Natural killer cell treated with Interleukin-12 subunit alpha and Interleukin-12 subunit beta and Interleukin-15 and Interleukin-18, amount 100 ng/mL, for 72 hours (primary cell): Measurements from ENCODE around the gene CUL2. TPM values are rescaled to one million over a fixed set of nuclear protein-coding genes. Genes with fewer than 3 reads are reported as not detected.
"Not testable (repeated sequence)": the region's sequence is repeated elsewhere in the genome, so short reads cannot be mapped to it uniquely, and the experiment has no call there.

ENCODE experiments used
- ATAC-seq, 2 donors: fragments of 150-1000 bp; cut with Tn5 transposase in 1 of 2; sonication (Bioruptor Pico), chemical (Tn5 transposase) in 1 of 2; 2 replicates each; pipeline ENCODE4 v1.10.0; 2021
- DNase-seq: peaks from one replicate; pipeline ENCODE4 v3.0.0; 2022; ENCODE audit warnings: low spot score
- H3K27ac Mint-ChIP-seq, 2 donors: 1 replicate in 1 of 2; 2 replicates in 1 of 2; pipeline ENCODE4 v1.8.0; 2022; ENCODE audit warnings: mixed read lengths in 2 of 2, mild to moderate bottlenecking in 1 of 2, moderate library complexity in 1 of 2
- H3K27me3 Mint-ChIP-seq, 2 donors: 1 replicate in 1 of 2; 2 replicates in 1 of 2; pipeline ENCODE4 v1.8.0; 2022; ENCODE audit warnings: mixed read lengths in 2 of 2
- H3K36me3 Mint-ChIP-seq: one replicate; pipeline ENCODE4 v1.8.0; 2022; ENCODE audit warnings: mixed read lengths
- H3K4me1 Mint-ChIP-seq, 2 donors: 1 replicate in 1 of 2; 2 replicates in 1 of 2; pipeline ENCODE4 v1.8.0; 2022; ENCODE audit warnings: low read depth in 2 of 2, mixed read lengths in 2 of 2, mild to moderate bottlenecking in 1 of 2
- H3K4me3 Mint-ChIP-seq: one replicate; pipeline ENCODE4 v1.8.0; 2022; ENCODE audit warnings: mixed read lengths
- H3K9me3 Mint-ChIP-seq: 2 replicates; pipeline ENCODE4 v1.8.0; 2022; ENCODE audit warnings: mixed read lengths
- total RNA-seq, 2 donors: library from RNA; stranded (reverse); gene quantifications; one replicate each; pipeline ENCODE4 v1.2.3, GENCODE V29; 2022

The CUL2 gene
- total RNA-seq, 2 donors from 2014 or later: 42.8 to 45.7 TPM

DNA sequence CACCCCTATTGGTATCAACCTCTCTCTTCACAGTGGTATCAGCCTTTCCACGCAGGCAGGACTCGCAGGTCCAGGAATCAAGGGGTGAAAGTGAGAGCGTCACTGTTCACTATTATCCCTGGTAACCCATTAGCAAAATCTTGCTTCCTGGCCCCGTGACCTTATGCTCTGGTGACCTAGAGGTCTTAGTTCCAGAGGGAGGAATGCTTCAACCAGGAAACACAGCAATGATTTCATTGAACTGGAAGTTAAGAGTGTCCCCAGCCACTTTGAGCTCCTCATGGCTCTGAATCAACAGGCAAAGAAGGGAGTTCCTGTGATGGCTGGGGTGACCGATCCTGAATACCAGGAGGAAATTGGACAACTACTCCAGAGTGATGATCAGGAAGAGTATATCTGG lies 90.6 kb downstream of the CUL2 start:
- Mint-ChIP-seq H3K36me3 (no peaks in the 10 kb centered on the region), H3K4me3 (no peak overlapping the region), H3K27ac (no peak overlapping the region), H3K27me3 (no peaks in the 10 kb centered on the region), H3K4me1 (peaks cover 7 to 9% of the 10 kb centered on the region in 2 donors), H3K9me3 (no peaks in the 10 kb centered on the region)
- ATAC-seq (no peak), DNase-seq (no peak)

DNA sequence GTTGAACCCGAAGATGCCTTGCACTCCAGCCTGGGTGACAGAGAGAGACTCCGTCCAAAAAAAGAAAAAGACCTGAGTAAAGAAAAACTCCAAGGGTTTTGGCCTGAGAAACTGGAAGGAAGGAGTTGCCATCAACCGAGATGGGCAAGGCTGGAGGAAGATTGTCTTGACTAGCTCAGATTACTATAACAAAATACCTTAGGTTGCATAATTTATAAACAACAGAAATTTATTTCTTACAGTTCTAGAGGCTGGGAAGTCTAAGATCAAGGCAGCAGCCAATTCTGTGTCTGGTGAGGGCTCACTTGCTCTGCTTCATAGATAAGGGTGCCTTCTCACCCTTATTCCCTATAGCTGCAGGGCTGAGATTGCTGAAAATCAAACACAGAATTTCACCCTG lies 91.2 kb downstream of the CUL2 start:
- H3K36me3 Mint-ChIP-seq: no peaks in the 10 kb centered on the region
- no peaks in the 10 kb centered on the region for H3K9me3 Mint-ChIP-seq
- H3K27ac Mint-ChIP-seq: no peak overlapping the region
- no peaks in the 10 kb centered on the region for H3K27me3 Mint-ChIP-seq
- ATAC-seq (no peak), DNase-seq (no peak)
- H3K4me3 Mint-ChIP-seq: no peak overlapping the region
- peaks cover 9 to 10% of the 10 kb centered on the region in 2 donors for H3K4me1 Mint-ChIP-seq

DNA sequence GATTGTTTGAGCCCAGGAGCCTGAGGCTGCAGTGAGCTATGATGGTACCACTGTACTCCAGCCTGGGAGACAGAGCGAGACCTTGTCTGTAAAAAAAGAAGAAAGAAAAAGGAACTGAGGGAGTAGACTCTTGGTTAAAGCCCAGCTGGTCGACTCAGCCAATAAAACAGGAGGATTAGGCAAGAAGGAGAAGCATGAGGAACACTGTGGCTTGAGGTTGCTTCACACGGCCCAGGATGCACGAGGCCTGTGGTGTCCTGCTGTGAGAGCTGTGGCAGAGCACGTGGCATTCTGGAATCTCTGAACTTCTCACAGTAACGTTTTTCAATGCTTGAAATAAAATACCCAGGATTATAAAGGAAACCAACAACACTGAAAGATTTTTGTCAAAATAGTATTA lies 93.3 kb downstream of the CUL2 start:
- no peaks in the 10 kb centered on the region for H3K9me3 Mint-ChIP-seq
- peaks cover 9 to 10% of the 10 kb centered on the region in 2 donors for H3K4me1 Mint-ChIP-seq
- no peak for DNase-seq
- no peaks in the 10 kb centered on the region for H3K27me3 Mint-ChIP-seq
- H3K4me3 Mint-ChIP-seq: no peak overlapping the region
- H3K36me3 Mint-ChIP-seq: no peaks in the 10 kb centered on the region
- no peak for ATAC-seq
- H3K27ac Mint-ChIP-seq: peak overlapping the region in 1 of 2 donors; percentile 47

GRCh38 chr10:34995925-34996324 lies 94.2 kb downstream of the CUL2 start:
- Mint-ChIP-seq H3K36me3 (no peaks in the 10 kb centered on the region), H3K27me3 (no peaks in the 10 kb centered on the region), H3K9me3 (no peaks in the 10 kb centered on the region), H3K4me3 (no peak overlapping the region), H3K27ac (peak overlapping the region in 1 of 2 donors; percentile 47), H3K4me1 (peaks cover 9 to 10% of the 10 kb centered on the region in 2 donors)
- ATAC-seq (no peak), DNase-seq (no peak)

DNA sequence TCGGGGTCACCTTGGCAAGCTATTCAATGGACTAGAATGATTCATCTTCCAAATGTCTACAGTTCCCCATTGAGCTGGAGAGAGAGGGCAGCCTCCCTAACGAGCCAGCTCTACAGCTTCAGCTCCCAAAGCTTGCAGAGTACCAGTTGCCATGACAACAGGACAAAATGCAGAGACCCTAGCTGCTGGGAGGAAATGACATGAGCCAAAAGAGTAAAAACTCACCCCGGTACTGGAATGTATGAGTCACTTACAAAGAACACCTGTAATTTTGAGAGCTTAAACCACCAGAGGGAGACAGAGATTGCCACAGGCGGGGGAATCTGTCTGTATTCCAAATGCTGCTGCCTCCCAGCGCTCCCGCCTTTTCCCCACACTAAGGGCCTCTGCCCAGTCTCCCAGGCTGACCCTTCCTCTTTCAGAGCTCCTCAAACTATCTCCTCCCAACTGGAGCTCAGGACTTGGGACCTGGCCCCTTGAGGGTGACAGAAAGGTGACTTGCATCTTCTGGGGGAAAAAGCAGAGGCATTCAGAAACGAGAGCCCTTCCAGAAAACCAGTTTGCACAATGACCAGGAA lies 95.5 kb downstream of the CUL2 start:
- peaks cover 9 to 10% of the 10 kb centered on the region in 2 donors for H3K4me1 Mint-ChIP-seq
- DNase-seq: no peak
- H3K36me3 Mint-ChIP-seq: no peaks in the 10 kb centered on the region
- H3K27me3 Mint-ChIP-seq: no peaks in the 10 kb centered on the region
- H3K4me3 Mint-ChIP-seq: no peak overlapping the region
- H3K27ac Mint-ChIP-seq: peak overlapping the region in 1 of 2 donors; percentile 8
- no peaks in the 10 kb centered on the region for H3K9me3 Mint-ChIP-seq
- ATAC-seq: peak; percentile 43 to 80

DNA sequence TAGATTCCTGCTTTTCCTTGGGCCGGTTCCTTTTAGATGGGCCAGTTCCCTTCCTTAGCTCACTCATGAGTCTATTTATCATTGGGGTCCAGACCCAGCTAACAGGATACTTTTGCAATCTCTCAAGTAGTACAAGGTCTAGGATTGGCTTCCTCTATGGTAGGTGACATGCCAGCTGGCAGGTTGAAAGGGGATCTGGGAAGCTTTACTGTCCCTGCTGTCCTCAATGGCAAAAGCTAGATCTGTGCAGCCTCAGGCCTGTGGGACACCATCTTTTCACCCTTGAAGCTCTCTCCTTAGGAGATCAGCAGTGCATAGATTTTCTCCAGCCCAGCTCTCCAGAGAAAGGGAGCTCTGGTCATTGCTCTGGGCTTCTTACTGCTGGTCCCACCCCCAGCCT lies 96.4 kb downstream of the CUL2 start:
- no peak overlapping the region for H3K4me3 Mint-ChIP-seq
- no peak for DNase-seq
- no peak for ATAC-seq
- H3K36me3 Mint-ChIP-seq: no peaks in the 10 kb centered on the region
- H3K4me1 Mint-ChIP-seq: peaks cover 9 to 10% of the 10 kb centered on the region in 2 donors
- H3K27me3 Mint-ChIP-seq: no peaks in the 10 kb centered on the region
- peak overlapping the region in 1 of 2 donors; percentile 16 for H3K27ac Mint-ChIP-seq
- no peaks in the 10 kb centered on the region for H3K9me3 Mint-ChIP-seq

GRCh38 chr10:34991117-34991516 lies 99.0 kb downstream of the CUL2 start:
- H3K4me3 Mint-ChIP-seq: not testable (repeated sequence)

GRCh38 chr10:34988397-34989067 lies 101.6 kb downstream of the CUL2 start:
- ATAC-seq (no peak), DNase-seq (no peak)
- Mint-ChIP-seq H3K4me3 (no peak overlapping the region), H3K27me3 (peaks cover 3 to 5% of the 10 kb centered on the region in 2 donors), H3K9me3 (peaks cover 7% of the 10 kb centered on the region), H3K4me1 (no peaks in the 10 kb centered on the region), H3K36me3 (peaks cover 7% of the 10 kb centered on the region), H3K27ac (no peak overlapping the region)

More at GRCh38 chr10:34991117-34991516, 99.0 kb downstream of the CUL2 start:
- not testable (repeated sequence) for H3K36me3 Mint-ChIP-seq, ATAC-seq, H3K9me3 Mint-ChIP-seq, H3K4me1 Mint-ChIP-seq, DNase-seq, H3K27ac Mint-ChIP-seq, H3K27me3 Mint-ChIP-seq

DNA sequence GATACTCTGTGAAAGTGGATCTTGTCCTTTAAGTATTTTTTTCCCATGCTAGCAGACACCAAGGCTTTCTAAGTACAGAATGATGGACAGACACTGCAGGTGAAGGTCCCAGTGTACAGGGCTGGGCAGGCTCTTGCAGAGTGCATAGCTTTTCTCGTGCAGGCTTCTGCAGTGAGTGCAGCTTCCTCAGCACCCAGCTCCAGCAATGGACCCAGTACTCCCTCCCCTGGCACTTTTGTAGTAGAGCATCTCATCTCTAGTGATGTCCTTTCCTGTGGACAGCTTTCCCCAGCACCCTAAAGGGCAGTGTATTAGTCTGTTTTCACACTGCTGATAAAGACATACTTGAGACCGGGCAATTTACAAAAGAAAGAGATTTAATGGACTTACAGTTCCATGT lies 104.3 kb downstream of the CUL2 start:
- H3K27ac Mint-ChIP-seq: no peak overlapping the region
- no peak overlapping the region for H3K4me3 Mint-ChIP-seq
- peaks cover 7% of the 10 kb centered on the region for H3K9me3 Mint-ChIP-seq
- H3K27me3 Mint-ChIP-seq: peaks cover 3 to 5% of the 10 kb centered on the region in 2 donors
- ATAC-seq (peak in 1 of 2 donors; percentile 59), DNase-seq (no peak)
- H3K4me1 Mint-ChIP-seq: no peaks in the 10 kb centered on the region
- peaks cover 7% of the 10 kb centered on the region for H3K36me3 Mint-ChIP-seq

- H3K4me1 Mint-ChIP-seq: no peaks in the 10 kb centered on the region
- DNase-seq (no peak), ATAC-seq (no peak)
- no peak overlapping the region for H3K4me3 Mint-ChIP-seq
- peaks cover 3 to 5% of the 10 kb centered on the region in 2 donors for H3K27me3 Mint-ChIP-seq
- no peak overlapping the region for H3K27ac Mint-ChIP-seq
- H3K36me3 Mint-ChIP-seq: peaks cover 7% of the 10 kb centered on the region
- peaks cover 7% of the 10 kb centered on the region for H3K9me3 Mint-ChIP-seq
Measured at GRCh38 chr10:34985146-34985545, 105.0 kb downstream of the CUL2 start.

DNA sequence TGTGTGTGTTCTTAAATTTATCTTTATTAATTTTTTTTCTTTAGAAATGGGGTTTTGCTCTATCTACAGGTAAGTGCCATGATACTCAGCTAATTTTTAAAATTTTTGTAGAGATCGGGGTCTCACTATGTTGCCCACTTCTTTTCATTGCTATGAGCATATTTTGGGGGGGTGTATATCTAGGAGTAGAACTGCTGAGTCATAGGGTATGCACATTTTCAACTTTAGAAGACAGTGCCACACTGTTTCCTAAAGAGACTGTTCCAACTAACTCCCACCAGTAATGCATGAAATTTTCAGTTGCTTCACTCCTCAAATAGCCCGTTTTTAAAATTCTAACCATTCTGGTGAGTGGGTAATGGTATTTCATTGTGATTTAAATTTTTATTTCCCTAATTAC lies 108.3 kb downstream of the CUL2 start:
- DNase-seq: no peak
- Mint-ChIP-seq H3K36me3 (peaks cover 7% of the 10 kb centered on the region), H3K9me3 (peaks cover 7% of the 10 kb centered on the region), H3K27me3 (peaks cover 3 to 5% of the 10 kb centered on the region in 2 donors), H3K27ac (no peak overlapping the region), H3K4me1 (no peaks in the 10 kb centered on the region), H3K4me3 (no peak overlapping the region)
- ATAC-seq: no peak

GRCh38 chr10:34979938-34980337 lies 110.2 kb downstream of the CUL2 start:
- no peak overlapping the region for H3K4me3 Mint-ChIP-seq
- peaks cover 0 to 2% of the 10 kb centered on the region in 2 donors for H3K4me1 Mint-ChIP-seq
- ATAC-seq: no peak
- no peak for DNase-seq
- peaks cover 1% of the 10 kb centered on the region for H3K36me3 Mint-ChIP-seq
- peaks cover 2% of the 10 kb centered on the region in 2 donors for H3K27me3 Mint-ChIP-seq
- H3K27ac Mint-ChIP-seq: no peak overlapping the region
- H3K9me3 Mint-ChIP-seq: peaks cover 3% of the 10 kb centered on the region

- no peaks in the 10 kb centered on the region for H3K36me3 Mint-ChIP-seq
Measured at GRCh38 chr10:34978080-34978479, 112.1 kb downstream of the CUL2 start.

GRCh38 chr10:34976380-34976910 lies 113.7 kb downstream of the CUL2 start:
- H3K36me3 Mint-ChIP-seq, H3K9me3 Mint-ChIP-seq, DNase-seq, H3K27ac Mint-ChIP-seq, H3K27me3 Mint-ChIP-seq, H3K4me1 Mint-ChIP-seq, ATAC-seq, H3K4me3 Mint-ChIP-seq: not testable (repeated sequence)

More at GRCh38 chr10:34978080-34978479, 112.1 kb downstream of the CUL2 start:
- Mint-ChIP-seq H3K27ac (no peak overlapping the region), H3K27me3 (no peaks in the 10 kb centered on the region), H3K4me1 (peaks cover 0 to 3% of the 10 kb centered on the region in 2 donors), H3K4me3 (no peak overlapping the region), H3K9me3 (no peaks in the 10 kb centered on the region)
- ATAC-seq (no peak), DNase-seq (no peak)
